Adipose tissue (tissue), 3 donors: Measurements from ENCODE around the gene HMGN2. TPM values are rescaled to one million over a fixed set of nuclear protein-coding genes. Genes with fewer than 3 reads are reported as not detected.
"Not testable (repeated sequence)": the region's sequence is repeated elsewhere in the genome, so short reads cannot be mapped to it uniquely, and the experiment has no call there.

Experiments used
- H3K27ac ChIP-seq: one replicate; pipeline ENCODE4 v1.5.1; 2013; ENCODE audit warnings: low read depth, low read length
- WGBS, 3 donors: extraction: QIAGEN DNeasy Blood & Tissue Kit; methylation state at CpG; one replicate each; pipeline ENCODE4 v1.1.7; 2013; 5-methylcytosine and 5-hydroxymethylcytosine counted together
- polyA plus RNA-seq, 3 donors: library from polyadenylated mRNA; stranded (reverse); fragments of 200-250 nt; gene quantifications; one replicate each; pipeline ENCODE4 v1.2.3, GENCODE V29; 2013
- donor health status: healthy with polysubstance abuse.
- donor health status: Bipolar disorder and iron deficiency.
- donor health status: healthy.

The HMGN2 gene
- polyA plus RNA-seq, 3 donors = 236 to 377 (median 260) TPM

DNA sequence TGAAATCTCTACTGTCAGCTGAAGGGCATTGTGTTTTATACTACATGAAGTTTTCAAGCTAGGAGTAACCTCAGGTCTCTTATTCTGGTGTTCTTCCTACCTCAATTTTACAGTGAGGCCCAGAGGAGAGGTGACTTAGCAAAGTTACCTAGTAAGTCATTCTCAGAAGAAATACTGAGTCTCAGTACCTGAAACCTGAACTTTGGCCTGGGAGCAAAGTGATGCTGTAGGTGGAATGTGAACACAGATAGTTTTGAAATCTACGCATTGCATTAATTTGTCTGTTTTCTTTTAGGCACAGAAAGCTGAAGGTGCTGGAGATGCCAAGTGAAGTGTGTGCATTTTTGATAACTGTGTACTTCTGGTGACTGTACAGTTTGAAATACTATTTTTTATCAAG, 2.6 kb downstream of the HMGN2 start:
- 93 to 97% (median 95%) methylated on average over 1 of the region's 1 CpG for WGBS, 3 donors

DNA sequence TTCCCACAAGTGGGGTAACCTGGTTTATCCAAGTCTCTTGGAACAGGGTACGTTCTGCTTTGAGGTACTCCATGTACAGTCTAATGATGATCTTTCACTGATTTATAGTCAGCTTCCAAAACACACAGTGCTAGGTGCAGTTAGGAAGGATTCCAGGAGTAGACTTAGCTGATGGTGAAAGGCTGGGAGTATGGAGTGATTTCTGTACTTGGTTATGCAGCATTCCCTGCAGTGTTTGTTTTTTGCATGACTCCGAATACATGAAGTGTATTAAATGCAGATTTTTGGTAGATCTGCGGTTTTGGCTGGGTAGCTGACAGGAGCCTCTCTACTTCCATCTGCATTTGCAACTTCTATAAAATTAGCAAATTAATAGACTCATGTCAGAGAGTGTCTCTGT, 3.7 kb downstream of the HMGN2 start:
- WGBS, 3 donors = 81 to 93% (median 91%) methylated on average over 3 of the region's 3 CpGs
- no peak overlapping the region for H3K27ac ChIP-seq

More for the DNA sequence above, 2.6 kb downstream of the HMGN2 start:
- no peak overlapping the region for H3K27ac ChIP-seq

DNA sequence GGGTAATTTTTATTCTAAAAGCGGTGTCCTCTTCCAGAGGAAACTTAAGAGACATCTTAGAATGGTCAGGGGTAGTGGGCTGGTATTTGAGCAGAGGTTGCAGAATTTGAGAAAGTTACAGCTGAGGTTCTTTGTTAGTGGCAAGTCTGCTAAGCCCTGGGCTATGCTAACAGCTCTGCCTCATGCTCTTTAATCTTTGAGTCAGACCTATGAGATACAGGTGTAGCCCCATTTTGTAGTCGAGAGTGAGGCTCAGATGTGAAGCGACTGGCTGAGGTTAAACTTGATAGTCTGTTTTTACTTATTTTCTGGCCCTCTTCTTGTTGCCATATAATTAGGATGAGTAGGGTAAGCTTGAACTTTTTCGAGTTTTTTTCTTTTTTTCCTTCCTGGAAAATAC, 4.7 kb downstream of the HMGN2 start:
- 81 to 87% (median 87%) methylated on average over 4 of the region's 4 CpGs for WGBS, 3 donors

GRCh38 chr1:26477446-26478152, 5.4 kb downstream of the HMGN2 start:
- H3K27ac ChIP-seq = no peak overlapping the region
- 74 to 84% (median 80%) methylated on average over 8 of the region's 8 CpGs for WGBS, 3 donors

More for the DNA sequence above, 4.7 kb downstream of the HMGN2 start:
- H3K27ac ChIP-seq = no peak overlapping the region

- 73 to 89% (median 76%) methylated on average over 3 of the region's 3 CpGs for WGBS, 3 donors
- no peak overlapping the region for H3K27ac ChIP-seq
Observed at GRCh38 chr1:26478159-26478558, 5.9 kb downstream of the HMGN2 start.

DNA sequence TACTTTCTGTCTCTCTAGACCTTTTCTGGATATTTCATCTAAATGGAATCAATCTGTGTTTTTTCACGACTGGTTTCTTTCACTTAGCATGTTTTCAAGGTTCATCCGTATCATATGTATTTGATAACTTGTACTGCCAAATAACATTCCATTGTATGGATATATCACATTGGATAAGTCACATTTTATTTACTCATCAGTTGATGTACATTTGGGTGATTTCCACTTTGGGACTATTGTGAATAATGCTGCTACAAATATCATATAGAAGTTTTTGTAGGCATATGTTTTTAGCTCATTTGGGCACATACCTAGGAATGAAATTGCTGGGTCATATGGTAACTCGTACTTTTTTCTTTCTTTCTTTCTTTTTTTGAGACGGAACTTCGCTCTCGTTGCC, 6.7 kb downstream of the HMGN2 start:
- 94 to 95% (median 95%) methylated on average over 6 of the region's 6 CpGs for WGBS, 3 donors
- H3K27ac ChIP-seq = no peak overlapping the region

- 74 to 90% (median 82%) methylated on average over 2 of the region's 2 CpGs for WGBS, 3 donors
- no peak overlapping the region for H3K27ac ChIP-seq
Observed at GRCh38 chr1:26482921-26483320, 10.7 kb downstream of the HMGN2 start.

GRCh38 chr1:26483980-26484379, 11.7 kb downstream of the HMGN2 start:
- 81 to 90% (median 81%) methylated on average over 2 of the region's 2 CpGs for WGBS, 3 donors

DNA sequence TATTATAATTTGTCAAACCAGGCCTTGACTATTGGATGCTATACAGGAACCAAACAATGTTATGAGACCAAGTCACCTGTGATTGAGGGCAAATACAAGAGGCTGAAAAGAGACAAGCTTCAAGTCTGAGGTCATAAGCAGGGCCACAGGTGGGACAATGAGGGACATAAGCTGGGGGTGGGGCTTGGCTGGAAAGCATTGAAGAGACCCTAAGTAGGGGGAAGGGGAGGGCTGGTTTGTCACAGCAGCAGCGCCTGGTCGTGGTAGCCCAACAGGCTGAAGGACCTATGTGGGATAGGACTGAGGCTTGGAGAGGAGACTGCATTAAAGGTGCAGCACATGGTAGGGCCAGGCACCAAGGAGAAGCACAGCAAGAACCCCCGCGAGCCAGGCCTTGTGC, 17.9 kb downstream of the HMGN2 start:
- WGBS, 3 donors = 89 to 94% (median 89%) methylated on average over 4 of the region's 4 CpGs
- H3K27ac ChIP-seq = no peak overlapping the region

More at GRCh38 chr1:26483980-26484379, 11.7 kb downstream of the HMGN2 start:
- no peak overlapping the region for H3K27ac ChIP-seq

GRCh38 chr1:26493267-26493666, 21.0 kb downstream of the HMGN2 start:
- H3K27ac ChIP-seq = no peak overlapping the region
- 59 to 71% (median 59%) methylated on average over 3 of the region's 3 CpGs for WGBS, 3 donors

- WGBS, 3 donors = 84 to 92% (median 91%) methylated on average over 3 of the region's 3 CpGs
- H3K27ac ChIP-seq = no peak overlapping the region
Observed at GRCh38 chr1:26493938-26494337, 21.7 kb downstream of the HMGN2 start.

DNA sequence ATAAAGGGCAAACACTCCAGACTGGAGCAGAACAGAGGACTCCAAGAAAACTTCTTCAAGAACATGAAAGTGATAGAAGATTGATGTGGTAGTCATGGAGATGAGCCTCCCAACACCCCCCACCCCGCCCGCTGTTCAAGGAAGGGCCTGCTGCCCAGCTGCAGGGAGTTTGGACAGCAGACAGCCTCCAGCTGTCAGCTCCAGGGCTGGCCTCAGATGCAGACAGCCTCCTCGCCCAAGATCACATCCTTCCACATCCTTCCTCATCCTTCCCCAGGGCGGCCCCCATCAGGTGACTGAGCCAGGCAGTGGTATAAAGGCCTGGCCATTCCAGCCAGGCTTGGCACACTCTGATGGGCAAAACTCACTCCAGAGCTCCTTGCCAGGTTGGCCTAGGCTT, 24.6 kb downstream of the HMGN2 start:
- WGBS, 3 donors = 38 to 84% (median 43%) methylated on average over 4 of the region's 4 CpGs
- H3K27ac ChIP-seq = no peak overlapping the region

GRCh38 chr1:26498894-26499293, 26.7 kb downstream of the HMGN2 start:
- 73 to 92% (median 76%) methylated on average over 7 of the region's 7 CpGs for WGBS, 3 donors
- H3K27ac ChIP-seq = no peak overlapping the region

DNA sequence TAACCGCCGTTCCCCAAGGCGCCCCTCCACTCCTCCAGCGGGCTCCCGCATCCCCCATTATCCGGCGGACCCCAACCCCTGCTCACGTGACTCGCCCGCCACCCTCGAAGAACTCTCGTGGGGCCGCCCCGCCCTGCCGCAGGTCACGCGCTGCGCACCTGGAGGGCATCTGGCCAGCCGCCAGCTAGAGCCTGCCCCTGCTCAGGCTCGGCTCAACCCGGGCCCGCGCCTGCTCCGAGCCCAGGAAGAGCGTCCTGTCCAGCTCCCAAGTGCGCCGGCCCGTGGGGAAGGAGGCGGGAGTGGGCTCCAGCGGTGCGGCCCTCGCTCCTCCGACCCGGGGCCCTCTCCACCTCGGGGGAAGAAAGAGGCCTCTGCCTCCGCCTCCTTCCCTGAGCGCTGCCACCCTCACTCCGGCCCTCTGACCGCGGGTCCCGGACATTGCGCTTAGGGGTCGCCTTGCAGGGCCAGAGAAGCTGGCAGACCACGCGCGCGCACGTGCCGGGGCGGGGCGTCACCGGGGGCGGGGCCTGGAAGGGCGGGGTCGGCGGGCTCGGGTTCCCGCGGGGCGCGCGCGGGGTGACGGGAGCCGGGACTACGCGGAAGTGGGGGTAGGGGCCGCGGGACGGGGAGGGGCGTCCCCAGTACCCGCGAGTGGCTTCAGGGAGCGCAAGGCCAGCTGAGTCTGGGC, 28.4 kb downstream of the HMGN2 start:
- peak overlapping the region; percentile 65 for H3K27ac ChIP-seq
- 0% methylated on average over 56 to 74 of the region's 74 CpGs for WGBS, 3 donors

- WGBS, 3 donors = 74 to 81% (median 75%) methylated on average over 2 of the region's 2 CpGs
- H3K27ac ChIP-seq = not testable (repeated sequence)
Observed at GRCh38 chr1:26510711-26511110, 38.5 kb downstream of the HMGN2 start.

DNA sequence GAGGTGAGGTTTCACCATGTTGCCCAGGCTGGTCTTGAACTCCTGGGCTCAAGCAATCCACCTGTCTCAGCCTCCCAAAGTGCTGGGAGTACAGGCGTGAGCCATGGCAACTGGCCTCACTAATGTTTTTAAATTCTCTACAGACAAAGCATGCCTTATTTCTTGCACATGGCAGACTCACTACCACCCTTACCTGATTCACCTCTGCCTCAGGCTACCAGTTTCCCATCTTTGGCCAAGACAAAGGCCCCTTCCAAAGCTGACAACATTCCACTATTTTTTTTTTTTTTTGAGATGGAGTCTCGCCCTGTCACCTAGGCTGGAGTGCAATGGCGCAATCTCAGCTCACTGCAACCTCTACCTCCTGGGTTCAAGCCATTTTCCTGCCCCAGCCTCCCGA, 43.6 kb downstream of the HMGN2 start:
- WGBS, 3 donors = 84 to 86% (median 86%) methylated on average over 4 of the region's 4 CpGs

DNA sequence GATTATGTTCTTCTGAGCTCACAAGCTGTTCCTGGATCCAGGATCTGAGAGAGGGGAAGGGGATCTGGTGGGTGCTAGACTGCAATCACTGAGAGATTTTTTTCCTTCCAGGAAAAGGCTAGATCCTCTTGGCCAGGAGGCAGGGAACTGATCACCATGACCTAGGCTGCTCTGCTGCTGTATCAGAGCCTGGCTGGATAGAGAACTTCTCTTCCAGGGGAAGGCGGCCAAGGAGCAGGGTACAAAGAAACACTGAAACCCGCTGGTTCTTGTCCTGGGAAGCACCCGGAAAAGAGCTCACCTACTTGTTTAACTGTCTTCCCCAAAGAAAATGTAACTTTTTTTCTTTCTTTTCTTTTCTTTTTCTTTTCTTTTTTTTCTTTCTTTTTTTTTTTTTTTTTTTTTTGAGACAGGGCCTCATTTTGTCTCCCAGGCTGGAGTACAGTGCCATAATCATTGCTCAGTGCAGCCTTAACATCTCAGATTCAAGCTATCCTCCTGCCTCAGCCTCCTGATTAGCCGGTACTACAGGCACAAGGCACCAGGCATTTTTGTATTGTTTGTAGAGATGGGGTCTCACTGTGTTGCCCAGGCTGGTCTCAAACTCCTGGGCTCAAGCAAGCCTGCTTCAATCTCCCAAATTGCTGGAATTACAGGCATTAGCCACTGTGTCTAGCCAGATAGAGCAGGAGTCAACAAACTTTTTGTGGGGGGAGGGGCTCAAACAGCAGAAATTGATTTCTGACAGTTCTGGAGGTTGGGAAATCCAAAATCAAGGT, 44.9 kb downstream of the HMGN2 start:
- WGBS, 3 donors = 89 to 93% (median 91%) methylated on average over 4 of the region's 4 CpGs
- H3K27ac ChIP-seq = no peak overlapping the region

More for the DNA sequence above, 43.6 kb downstream of the HMGN2 start:
- not testable (repeated sequence) for H3K27ac ChIP-seq

DNA sequence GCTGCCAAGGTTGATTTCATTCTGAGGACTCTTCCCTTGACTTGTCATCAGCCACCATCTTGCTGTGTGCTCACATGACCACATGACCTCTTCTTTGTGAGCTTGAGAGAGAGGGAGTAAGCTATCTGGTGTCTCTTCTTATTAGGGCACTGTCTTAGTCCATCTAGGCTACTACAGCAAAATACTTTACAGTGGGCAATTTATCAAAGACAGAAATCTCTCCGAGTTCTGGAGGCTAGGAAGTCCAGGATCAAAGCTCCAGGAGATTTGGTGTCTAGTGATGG, 45.5 kb downstream of the HMGN2 start:
- H3K27ac ChIP-seq = no peak overlapping the region
- WGBS, 3 donors = 74 to 86% (median 83%) methylated on average over 1 of the region's 1 CpG

- 77 to 88% (median 84%) methylated on average over 6 of the region's 6 CpGs for WGBS, 3 donors
- no peak overlapping the region for H3K27ac ChIP-seq
Observed at GRCh38 chr1:26518355-26518754, 46.1 kb downstream of the HMGN2 start.
